K562 (cell line): ENCODE results near the gene VAT1L. TPM values are rescaled to one million over a fixed set of nuclear protein-coding genes. Genes with fewer than 3 reads are reported as not detected.

Experiments
- GTF3C2 ChIP-seq: IDR thresholded peaks from 3 replicates; pipeline ENCODE4 v1.6.1; 2011; ENCODE audit warnings: borderline replicate concordance, mild to moderate bottlenecking, moderate library complexity; ENCODE audit not compliant: insufficient read length; ENCODE audit errors: extremely low read depth
- IRF2 ChIP-seq: sonication (generic); formaldehyde crosslinking; IDR thresholded peaks from 2 replicates; pipeline ENCODE4 v1.8.1; 2022; ENCODE audit warnings: mild to moderate bottlenecking, missing genetic modification reagents
- ZNF407 ChIP-seq: fragments of 450-650 bp; IDR thresholded peaks from 2 replicates; pipeline ENCODE4 v1.6.1; 2016; ENCODE audit warnings: low read depth
- ZSCAN29 ChIP-seq: fragments of 450-650 bp; IDR thresholded peaks from 2 replicates; pipeline ENCODE4 v1.6.1; 2017
- polyA plus RNA-seq, 8 experiments: library from polyadenylated mRNA; depleted of rRNA in 4 of 8; stranded (reverse) in 5 of 8; unstranded in 3 of 8; fragments of >200 nt; fragmentation: Nextera tagmentation in 2 of 8; fragmentation: Illumina TruSeq in 1 of 8; extraction: Ambion mirVana in 2 of 8; extraction: Trizol in 1 of 8; gene quantifications; 2 replicates each; pipeline versions ENCODE4 v1.2.1 to v1.2.3, GENCODE V29; 2011 to 2014; ENCODE audit warnings: inconsistent platforms in 1 of 8, missing spikeins in 1 of 8
- total RNA-seq, 7 experiments: library from RNA; depleted of rRNA in 6 of 7; stranded (reverse); fragments of >200 nt in 6 of 7; fragmentation: Illumina TruSeq in 2 of 7; extraction: Trizol in 2 of 7; gene quantifications; 2 replicates each; pipeline versions ENCODE4 v1.2.1 to v1.2.3, GENCODE V29; 2011 to 2021; ENCODE audit warnings: low replicate concordance in 1 of 7

VAT1L gene
- total and polyA plus RNA-seq, 9 of the 15 experiments (the other 6 are each of a cell fraction or from before 2014, with no cell fraction given) = 0.01 TPM; not detected in 8

GRCh38 chr16:77905374-77905920 lies 117.1 kb downstream of the VAT1L start (continued):
- no peak for TF ChIP-seq GTF3C2
- no peak for TF ChIP-seq IRF2 (CRISPR knock-in tag)
- TF ChIP-seq ZSCAN29 = no peak
- no peak for TF ChIP-seq ZNF407
